Lower leg skin (tissue), 4 donors: Measurements from ENCODE around the gene MEIS3. TPM values are rescaled to one million over a fixed set of nuclear protein-coding genes. Genes with fewer than 3 reads are reported as not detected.

Source experiments
- DNase-seq, 2 donors: peaks; one replicate each; pipeline ENCODE4 v3.0.0-alpha.2; 2019; ENCODE audit warnings: low spot score in 2 of 2
- H3K4me3 ChIP-seq: fragments of 200-600 bp; sonication (generic); 2 replicates; pipeline ENCODE4 v1.5.1; 2017; ENCODE audit warnings: mild to moderate bottlenecking, low read depth; ENCODE audit not compliant: poor library complexity, severe bottlenecking
- POLR2A ChIP-seq, 2 donors: fragments of 450-650 bp; IDR thresholded peaks; one replicate each; pipeline ENCODE4 v1.6.1; 2016 to 2017; ENCODE audit warnings: antibody characterized with exemption in 2 of 2, mild to moderate bottlenecking in 1 of 2, moderate library complexity in 1 of 2
- WGBS, 2 donors: methylation state at CpG; one replicate each; pipeline ENCODE4 v1.1.5; 2018; 5-methylcytosine and 5-hydroxymethylcytosine counted together
- intact Hi-C: fragments of 100-400 bp; cut with DNase I; formaldehyde crosslinking; loops from one replicate; pipeline ENCODE4 v1.15.0; 2023; ENCODE audit warnings: low total_unique reads
- total RNA-seq, 4 donors: library from RNA; depleted of rRNA; stranded (reverse); fragments of >200 nt; gene quantifications; one replicate each; pipeline ENCODE4 v1.1.0, GENCODE V29; 2016
- TF ChIP-seq, protein P1 (sequence below), 3 donors: fragments of 450-650 bp; IDR thresholded peaks; one replicate each; pipeline ENCODE4 v1.5.1; 2016; ENCODE audit warnings: antibody characterized with exemption in 3 of 3, mild to moderate bottlenecking in 3 of 3, moderate library complexity in 2 of 3

The MEIS3 gene
- total RNA-seq, 4 donors from 2014 or later: 1.9 to 8.5 (median 4.6) TPM

GRCh38 chr19:47438793-47439220 is 19.5 kb upstream of the MEIS3 start:
- DNase-seq: no peak
- H3K4me3 ChIP-seq: no peak overlapping the region
- intact Hi-C loops: loop anchor here (5.0 kb wide), 1 partner anchor 258 kb away; no protein-coding TSS in a partner anchor
- TF ChIP-seq POLR2A (IDR thresholded peaks at IDR 0.05): no peak
- TF ChIP-seq, protein P1, sequence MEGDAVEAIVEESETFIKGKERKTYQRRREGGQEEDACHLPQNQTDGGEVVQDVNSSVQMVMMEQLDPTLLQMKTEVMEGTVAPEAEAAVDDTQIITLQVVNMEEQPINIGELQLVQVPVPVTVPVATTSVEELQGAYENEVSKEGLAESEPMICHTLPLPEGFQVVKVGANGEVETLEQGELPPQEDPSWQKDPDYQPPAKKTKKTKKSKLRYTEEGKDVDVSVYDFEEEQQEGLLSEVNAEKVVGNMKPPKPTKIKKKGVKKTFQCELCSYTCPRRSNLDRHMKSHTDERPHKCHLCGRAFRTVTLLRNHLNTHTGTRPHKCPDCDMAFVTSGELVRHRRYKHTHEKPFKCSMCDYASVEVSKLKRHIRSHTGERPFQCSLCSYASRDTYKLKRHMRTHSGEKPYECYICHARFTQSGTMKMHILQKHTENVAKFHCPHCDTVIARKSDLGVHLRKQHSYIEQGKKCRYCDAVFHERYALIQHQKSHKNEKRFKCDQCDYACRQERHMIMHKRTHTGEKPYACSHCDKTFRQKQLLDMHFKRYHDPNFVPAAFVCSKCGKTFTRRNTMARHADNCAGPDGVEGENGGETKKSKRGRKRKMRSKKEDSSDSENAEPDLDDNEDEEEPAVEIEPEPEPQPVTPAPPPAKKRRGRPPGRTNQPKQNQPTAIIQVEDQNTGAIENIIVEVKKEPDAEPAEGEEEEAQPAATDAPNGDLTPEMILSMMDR (IDR thresholded peaks at IDR 0.05): no peak
- WGBS, 2 donors: 13 to 36% methylated on average over 4 to 5 of the region's 5 CpGs

DNA sequence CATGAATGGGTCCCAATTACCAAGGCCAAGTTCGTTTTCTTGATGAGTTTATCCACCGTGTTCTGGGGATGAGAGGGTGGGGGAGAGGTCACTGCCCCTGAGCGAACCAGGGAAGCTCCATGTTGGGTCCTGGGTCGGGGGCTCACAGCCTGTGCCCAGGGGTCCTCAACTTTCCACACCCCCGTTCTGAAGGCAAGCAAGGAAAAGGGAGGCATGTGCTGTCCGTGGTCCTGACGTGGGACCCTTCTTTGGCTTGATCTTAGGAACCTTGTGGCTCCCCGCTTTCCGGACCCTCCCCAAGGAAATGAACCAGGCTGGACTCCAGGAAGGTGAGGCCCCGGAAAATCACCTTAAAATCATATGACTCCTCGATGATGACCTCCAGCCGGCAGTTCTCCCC is 18.2 kb upstream of the MEIS3 start:
- 44 to 46% methylated on average over 12 of the region's 12 CpGs for WGBS, 2 donors
- TF ChIP-seq, protein P1 (IDR thresholded peaks at IDR 0.05): no peak
- TF ChIP-seq POLR2A (IDR thresholded peaks at IDR 0.05): no peak
- no peak for DNase-seq
- intact Hi-C loops: loop anchor here (5.0 kb wide), 1 partner anchor 260 kb away; no protein-coding TSS in a partner anchor
- no peak overlapping the region for H3K4me3 ChIP-seq

- TF ChIP-seq, protein P1 (IDR thresholded peaks at IDR 0.05): peak in 1 of 3 donors; percentile 92
- no peak for TF ChIP-seq POLR2A (IDR thresholded peaks at IDR 0.05)
- peak; percentile 69 to 95 for DNase-seq
- H3K4me3 ChIP-seq: no peak overlapping the region
- 33 to 35% methylated on average over 15 to 17 of the region's 17 CpGs for WGBS, 2 donors
- intact Hi-C loops: loop anchor here (5.0 kb wide), 1 partner anchor 260 kb away; no protein-coding TSS in a partner anchor
Observed at GRCh38 chr19:47436712-47437401, 17.5 kb upstream of the MEIS3 start.

GRCh38 chr19:47435883-47436417 is 16.6 kb upstream of the MEIS3 start:
- WGBS, 2 donors: 74 to 75% methylated on average over 6 of the region's 6 CpGs
- no peak for TF ChIP-seq POLR2A (IDR thresholded peaks at IDR 0.05)
- TF ChIP-seq, protein P1 (IDR thresholded peaks at IDR 0.05): no peak
- no peak overlapping the region for H3K4me3 ChIP-seq
- intact Hi-C loops: loop anchor here (5.0 kb wide), 1 partner anchor 261 kb away; no protein-coding TSS in a partner anchor
- no peak for DNase-seq

DNA sequence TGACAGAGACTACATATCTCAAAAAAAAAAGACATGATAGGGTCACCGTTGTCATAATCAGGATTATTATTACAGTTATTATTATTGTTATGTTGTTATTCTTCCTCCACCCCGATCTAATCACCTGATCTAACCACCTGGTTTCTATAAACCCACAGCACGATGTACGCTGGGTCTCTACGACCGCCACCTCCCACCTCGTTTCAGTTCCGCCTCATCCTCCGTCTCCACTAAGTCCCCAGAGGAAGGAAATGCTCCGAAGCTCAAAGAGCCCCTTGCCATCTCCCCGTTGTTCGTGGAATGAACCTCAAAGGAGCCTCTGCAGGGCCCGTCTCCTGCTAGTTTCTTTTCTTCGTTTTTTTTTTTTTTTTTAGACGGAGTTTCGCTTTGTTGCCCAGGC is 15.9 kb upstream of the MEIS3 start:
- TF ChIP-seq, protein P1 (IDR thresholded peaks at IDR 0.05): no peak
- TF ChIP-seq POLR2A (IDR thresholded peaks at IDR 0.05): no peak
- WGBS, 2 donors: 49 to 64% methylated on average over 16 of the region's 16 CpGs
- intact Hi-C loops: loop anchor here (5.0 kb wide), 1 partner anchor 262 kb away; no protein-coding TSS in a partner anchor
- DNase-seq: no peak
- H3K4me3 ChIP-seq: no peak overlapping the region
